Testis (tissue), 3 donors: ENCODE results near the gene CDC42BPB. TPM values are rescaled to one million over a fixed set of nuclear protein-coding genes. Genes with fewer than 3 reads are reported as not detected.

Source experiments
- DNase-seq: peaks from one replicate; pipeline ENCODE4 v3.0.0-alpha.2; 2019
- H3K27ac ChIP-seq, 2 donors: fragments of 200-600 bp; sonication (generic); one replicate each; pipeline ENCODE4 v1.5.1; 2019
- H3K27me3 ChIP-seq: fragments of 200-600 bp; sonication (generic); one replicate; pipeline ENCODE4 v1.5.1; 2019
- H3K36me3 ChIP-seq: fragments of 200-600 bp; sonication (generic); one replicate; pipeline ENCODE4 v1.5.1; 2017; ENCODE audit warnings: low read depth; ENCODE audit errors: missing control alignments
- H3K4me1 ChIP-seq: fragments of 200-600 bp; sonication (generic); one replicate; pipeline ENCODE4 v1.5.1; 2019
- H3K4me3 ChIP-seq, 2 donors: fragments of 200-600 bp; sonication (generic); one replicate each; pipeline ENCODE4 v1.5.1; 2017 to 2019
- H3K9me3 ChIP-seq: fragments of 200-600 bp; sonication (generic); one replicate; pipeline ENCODE4 v1.5.1; 2017
- POLR2A ChIP-seq: fragments of 450-650 bp; IDR thresholded peaks from one replicate; pipeline ENCODE4 v1.6.1; 2017; ENCODE audit warnings: antibody characterized with exemption, mild to moderate bottlenecking, moderate library complexity
- whole genome bisulfite sequencing, 2 donors: methylation state at CpG; one replicate each; pipeline ENCODE4 v1.1.5; 2018; 5-methylcytosine and 5-hydroxymethylcytosine counted together
- intact Hi-C: fragments of 100-400 bp; cut with DNase I; formaldehyde crosslinking; loops from one replicate; pipeline ENCODE4 v1.15.1; 2023; ENCODE audit warnings: low total_unique reads
- polyA plus RNA-seq: library from polyadenylated mRNA; stranded (reverse); fragments of 350-450 nt; fragmentation: Illumina TruSeq; extraction: RNeasy Lipid Tissue Mini Kit (QIAGEN cat#74804); gene quantifications from one replicate; pipeline ENCODE4 v1.2.3, GENCODE V29; 2014; ENCODE audit warnings: low read depth, low replicate concordance; ENCODE audit not compliant: insufficient read depth
- total RNA-seq, 2 donors: library from RNA; depleted of rRNA; stranded (reverse); fragments of >200 nt; gene quantifications; one replicate each; pipeline ENCODE4 v1.2.3, GENCODE V29; 2016
- TF ChIP-seq, protein P1 (sequence below), 3 experiments: fragments of 450-650 bp in 2 of 3; fragments of 200-600 bp in 1 of 3; sonication (generic) in 1 of 3; IDR thresholded peaks; one replicate each; pipeline ENCODE4 v1.5.1; 2016 to 2019; ENCODE audit warnings: antibody characterized with exemption in 3 of 3, mild to moderate bottlenecking in 2 of 3, moderate library complexity in 1 of 3

The CDC42BPB gene
- total and polyA plus RNA-seq, 3 donors from 2014 or later, result 90.3 to 216 (median 201) TPM

- H3K9me3 ChIP-seq, result no peaks in the 10 kb centered on the region
- peaks cover 21% of the 10 kb centered on the region for H3K4me1 ChIP-seq
- H3K27me3 ChIP-seq, result no peaks in the 10 kb centered on the region
- H3K36me3 ChIP-seq, result no peaks in the 10 kb centered on the region
- no peak for DNase-seq
- no peak overlapping the region for H3K4me3 ChIP-seq
- no peak for TF ChIP-seq POLR2A
- TF ChIP-seq, protein P1, sequence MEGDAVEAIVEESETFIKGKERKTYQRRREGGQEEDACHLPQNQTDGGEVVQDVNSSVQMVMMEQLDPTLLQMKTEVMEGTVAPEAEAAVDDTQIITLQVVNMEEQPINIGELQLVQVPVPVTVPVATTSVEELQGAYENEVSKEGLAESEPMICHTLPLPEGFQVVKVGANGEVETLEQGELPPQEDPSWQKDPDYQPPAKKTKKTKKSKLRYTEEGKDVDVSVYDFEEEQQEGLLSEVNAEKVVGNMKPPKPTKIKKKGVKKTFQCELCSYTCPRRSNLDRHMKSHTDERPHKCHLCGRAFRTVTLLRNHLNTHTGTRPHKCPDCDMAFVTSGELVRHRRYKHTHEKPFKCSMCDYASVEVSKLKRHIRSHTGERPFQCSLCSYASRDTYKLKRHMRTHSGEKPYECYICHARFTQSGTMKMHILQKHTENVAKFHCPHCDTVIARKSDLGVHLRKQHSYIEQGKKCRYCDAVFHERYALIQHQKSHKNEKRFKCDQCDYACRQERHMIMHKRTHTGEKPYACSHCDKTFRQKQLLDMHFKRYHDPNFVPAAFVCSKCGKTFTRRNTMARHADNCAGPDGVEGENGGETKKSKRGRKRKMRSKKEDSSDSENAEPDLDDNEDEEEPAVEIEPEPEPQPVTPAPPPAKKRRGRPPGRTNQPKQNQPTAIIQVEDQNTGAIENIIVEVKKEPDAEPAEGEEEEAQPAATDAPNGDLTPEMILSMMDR (IDR thresholded peaks at IDR 0.05), result no peak
- intact Hi-C loops, result no loop called here
- no peak overlapping the region for H3K27ac ChIP-seq
- WGBS, 2 donors, result 85 to 89% methylated on average over 15 to 26 of the region's 27 CpGs
Observed at GRCh38 chr14:102947321-102948103, 109.8 kb downstream of the CDC42BPB start.

- WGBS, 2 donors, result 88 to 93% methylated on average over 25 to 29 of the region's 29 CpGs
- intact Hi-C loops, result no loop called here
- no peaks in the 10 kb centered on the region for H3K9me3 ChIP-seq
- H3K4me1 ChIP-seq, result peaks cover 30% of the 10 kb centered on the region
- H3K27ac ChIP-seq, result no peak overlapping the region
- H3K27me3 ChIP-seq, result no peaks in the 10 kb centered on the region
- no peak for DNase-seq
- H3K36me3 ChIP-seq, result no peaks in the 10 kb centered on the region
- TF ChIP-seq, protein P1 (IDR thresholded peaks at IDR 0.05), result no peak
- no peak for TF ChIP-seq POLR2A
- no peak overlapping the region for H3K4me3 ChIP-seq
Observed at GRCh38 chr14:102945346-102946130, 111.8 kb downstream of the CDC42BPB start.

GRCh38 chr14:102944448-102945330 is 112.7 kb downstream of the CDC42BPB start:
- intact Hi-C loops, result no loop called here

DNA sequence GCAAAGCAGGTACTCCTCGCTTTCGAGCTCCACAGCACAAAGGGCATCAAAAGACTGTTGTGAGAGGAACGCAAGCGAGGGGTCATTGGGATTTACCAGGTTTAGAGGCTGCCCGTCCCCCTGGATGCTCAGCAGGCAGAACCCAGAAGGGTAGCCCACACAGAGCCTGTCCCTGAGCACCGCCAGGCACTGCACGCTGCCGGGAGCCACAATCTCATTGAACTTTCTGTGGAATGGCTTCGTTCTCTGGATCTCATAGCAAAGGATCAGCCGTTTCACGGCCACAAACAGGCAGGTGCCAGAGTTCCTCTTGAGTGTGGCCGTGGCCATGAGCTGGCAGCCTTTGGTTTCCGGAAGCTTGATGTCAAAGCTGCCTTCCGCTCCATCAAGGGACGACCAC is 113.4 kb downstream of the CDC42BPB start:
- Histone ChIP-seq H3K4me1 (peaks cover 19% of the 10 kb centered on the region), H3K27me3 (no peaks in the 10 kb centered on the region), H3K4me3 (no peak overlapping the region), H3K9me3 (no peaks in the 10 kb centered on the region), H3K27ac (no peak overlapping the region), H3K36me3 (no peaks in the 10 kb centered on the region)
- intact Hi-C loops, result no loop called here
- TF ChIP-seq, protein P1 (IDR thresholded peaks at IDR 0.05), result no peak
- TF ChIP-seq POLR2A, result no peak
- WGBS, 2 donors, result 96 to 97% methylated on average over 15 of the region's 15 CpGs
- DNase-seq, result no peak

More at GRCh38 chr14:102944448-102945330, 112.7 kb downstream of the CDC42BPB start:
- no peak for TF ChIP-seq POLR2A
- Histone ChIP-seq H3K27ac (no peak overlapping the region), H3K4me1 (peaks cover 22% of the 10 kb centered on the region), H3K36me3 (no peaks in the 10 kb centered on the region), H3K9me3 (no peaks in the 10 kb centered on the region), H3K4me3 (no peak overlapping the region), H3K27me3 (no peaks in the 10 kb centered on the region)
- no peak for DNase-seq
- WGBS, 2 donors, result 89 to 96% methylated on average over 15 to 36 of the region's 36 CpGs

DNA sequence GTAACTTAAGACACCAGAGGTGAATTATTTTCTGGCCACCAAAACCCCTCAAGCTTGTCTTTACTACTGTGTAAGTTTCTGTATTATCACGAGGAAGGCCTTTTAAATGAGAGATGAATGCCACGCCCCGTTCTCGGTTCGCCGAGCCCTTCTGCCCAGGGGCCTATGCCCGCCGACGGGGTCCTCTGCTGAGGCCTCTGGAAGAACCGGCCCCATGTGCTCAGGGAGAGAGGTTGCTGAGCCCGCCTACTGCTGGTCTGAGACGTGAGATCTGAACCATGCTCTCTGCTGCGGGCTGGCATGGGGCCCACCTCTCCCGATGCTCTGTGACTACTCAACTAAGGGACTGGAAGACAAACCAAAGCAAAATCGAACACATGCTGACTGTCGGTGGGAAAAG is 113.9 kb downstream of the CDC42BPB start:
- Histone ChIP-seq H3K9me3 (no peaks in the 10 kb centered on the region), H3K36me3 (no peaks in the 10 kb centered on the region), H3K4me3 (no peak overlapping the region), H3K4me1 (peaks cover 19% of the 10 kb centered on the region), H3K27ac (no peak overlapping the region), H3K27me3 (no peaks in the 10 kb centered on the region)
- 90 to 95% methylated on average over 12 to 16 of the region's 16 CpGs for WGBS, 2 donors
- no peak for DNase-seq
- TF ChIP-seq, protein P1 (IDR thresholded peaks at IDR 0.05), result no peak
- no peak for TF ChIP-seq POLR2A
- intact Hi-C loops, result no loop called here
